Panc1 (cell line): ENCODE data around the gene OSBPL9. TPM values are rescaled to one million over a fixed set of nuclear protein-coding genes. Genes with fewer than 3 reads are reported as not detected.

Experiments
- ATAC-seq: fragments of 200-7000 bp; cut with Tn5 transposase; 2 replicates; pipeline ENCODE4 v1.9.1; 2020; ENCODE audit warnings: mild to moderate bottlenecking, moderate library complexity
- BruUV-seq: library from RNA; stranded (reverse); fragments of 400-500 nt; replicated peaks from 2 replicates; lab custom pipeline; 2021; lab: Mats Ljungman, UMichigan
- CTCF ChIA-PET: fragments of 300-600 bp; sonication (Branson Sonifier 250); formaldehyde crosslinking; loops from one replicate; lab custom pipeline; 2022; ENCODE audit warnings: antibody characterized with exemption; lab: Charles Lee
- POLR2A ChIA-PET: fragments of 300-600 bp; sonication (Branson Sonifier 250); formaldehyde crosslinking; loops from one replicate; lab custom pipeline; 2022; ENCODE audit warnings: antibody characterized with exemption; lab: Charles Lee
- DNase-seq: peaks from one replicate; pipeline ENCODE4 v3.0.0-alpha.2; 2010; ENCODE audit warnings: low read depth, low spot score
- H3K27ac ChIP-seq: 2 replicates; pipeline ENCODE4 v1.5.1; 2011; ENCODE audit warnings: mild to moderate bottlenecking, low read length, inconsistent platforms
- H3K27me3 ChIP-seq: fragments of 200-500 bp; sonication (Bioruptor generic); 2 replicates; pipeline ENCODE4 v1.6.0; 2014; ENCODE audit warnings: low read length, inconsistent platforms; ENCODE audit not compliant: control insufficient read depth, insufficient read depth
- H3K36me3 ChIP-seq: fragments of 200-500 bp; sonication (Bioruptor generic); 2 replicates; pipeline ENCODE4 v1.5.1; 2014; ENCODE audit warnings: inconsistent platforms, mild to moderate bottlenecking, low read length, moderate library complexity; ENCODE audit not compliant: control insufficient read depth, insufficient read depth
- H3K4me1 ChIP-seq: 2 replicates; pipeline ENCODE4 v1.5.1; 2011; ENCODE audit warnings: inconsistent platforms, mild to moderate bottlenecking, low read length, moderate library complexity; ENCODE audit not compliant: control insufficient read depth, insufficient read depth
- H3K4me3 ChIP-seq, 2 experiments: 2 replicates each; pipeline ENCODE4 v1.5.1; 2011 to 2012; ENCODE audit warnings: low read depth in 2 of 2, low read length in 2 of 2, mild to moderate bottlenecking in 2 of 2, inconsistent platforms in 1 of 2, moderate library complexity in 1 of 2
- H3K9me3 ChIP-seq: fragments of 200-500 bp; sonication (Bioruptor generic); 2 replicates; pipeline ENCODE4 v1.5.1; 2014; ENCODE audit warnings: low read depth, mild to moderate bottlenecking, inconsistent platforms, low read length, moderate library complexity; ENCODE audit not compliant: control insufficient read depth, insufficient read depth
- POLR2AphosphoS5 ChIP-seq: IDR thresholded peaks from 2 replicates; pipeline ENCODE4 v1.6.1; 2012; ENCODE audit warnings: mild to moderate bottlenecking, low read depth, low read length, moderate library complexity
- REST ChIP-seq, 2 experiments: IDR thresholded peaks; 2 replicates each; pipeline ENCODE4 v1.6.1; 2011 to 2012; ENCODE audit warnings: low read depth in 2 of 2, control low read depth in 1 of 2, low read length in 1 of 2, mild to moderate bottlenecking in 1 of 2, moderate library complexity in 1 of 2; ENCODE audit not compliant: insufficient read depth in 1 of 2
- SIN3A ChIP-seq: IDR thresholded peaks from 2 replicates; pipeline ENCODE4 v1.6.1; 2012; ENCODE audit warnings: low read depth, mild to moderate bottlenecking, low read length, moderate library complexity, borderline replicate concordance; ENCODE audit not compliant: insufficient read depth
- TCF7L2 ChIP-seq: IDR thresholded peaks from 2 replicates; pipeline ENCODE4 v1.6.1; 2011; ENCODE audit warnings: mild to moderate bottlenecking, low read depth, low read length, inconsistent platforms
- in situ Hi-C: cut with HindIII; loops from 2 replicates; pipeline ENCODE4 v1.10.0; 2016; ENCODE audit warnings: low sequenced_read_pairs, low pct_unique_long_range_greater_than_20kb
- intact Hi-C: fragments of 100-400 bp; cut with micrococcal nuclease; formaldehyde crosslinking; loops from one replicate; pipeline ENCODE4 v1.10.0; 2022; ENCODE audit not compliant: unreplicated experiment
- total RNA-seq: library from RNA; stranded (reverse); gene quantifications from one replicate; pipeline ENCODE4 v1.2.1, GENCODE V29; 2021; ENCODE audit not compliant: unreplicated experiment
- TF ChIP-seq, protein P1 (sequence below): fragments of 450-650 bp; IDR thresholded peaks from 2 replicates; pipeline ENCODE4 v1.5.1; 2017; ENCODE audit warnings: mild to moderate bottlenecking

OSBPL9 gene
- total RNA-seq, 1 experiment from 2014 or later = 85.5 TPM

DNA sequence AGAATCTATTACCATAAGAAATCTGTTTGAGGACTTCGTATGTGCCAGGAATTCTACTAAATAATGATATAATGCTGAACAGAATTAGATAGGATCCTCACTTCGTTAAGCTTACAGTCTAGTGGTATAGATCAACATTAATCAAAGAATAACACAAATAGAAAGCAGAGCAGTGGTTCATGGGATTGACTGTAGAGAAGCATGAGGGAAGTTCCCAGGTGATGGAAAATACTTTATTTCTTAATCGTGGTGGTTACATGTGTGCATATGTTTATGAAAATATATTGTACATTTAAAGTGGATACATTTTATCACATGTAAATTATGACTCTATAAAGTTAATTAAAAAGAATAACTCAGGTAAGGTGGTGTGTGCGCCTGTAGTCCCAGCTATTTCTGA is 110.5 kb downstream of the OSBPL9 start:
- TF ChIP-seq SIN3A (no peak), POLR2AphosphoS5 (no peak), REST (IDR thresholded peaks at IDR 0.05; ENCODE audit: insufficient read depth in 1 of 2, low read depth in 2 of 2, low read length in 1 of 2) (no peak), TCF7L2 (no peak)
- TF ChIP-seq, protein P1, sequence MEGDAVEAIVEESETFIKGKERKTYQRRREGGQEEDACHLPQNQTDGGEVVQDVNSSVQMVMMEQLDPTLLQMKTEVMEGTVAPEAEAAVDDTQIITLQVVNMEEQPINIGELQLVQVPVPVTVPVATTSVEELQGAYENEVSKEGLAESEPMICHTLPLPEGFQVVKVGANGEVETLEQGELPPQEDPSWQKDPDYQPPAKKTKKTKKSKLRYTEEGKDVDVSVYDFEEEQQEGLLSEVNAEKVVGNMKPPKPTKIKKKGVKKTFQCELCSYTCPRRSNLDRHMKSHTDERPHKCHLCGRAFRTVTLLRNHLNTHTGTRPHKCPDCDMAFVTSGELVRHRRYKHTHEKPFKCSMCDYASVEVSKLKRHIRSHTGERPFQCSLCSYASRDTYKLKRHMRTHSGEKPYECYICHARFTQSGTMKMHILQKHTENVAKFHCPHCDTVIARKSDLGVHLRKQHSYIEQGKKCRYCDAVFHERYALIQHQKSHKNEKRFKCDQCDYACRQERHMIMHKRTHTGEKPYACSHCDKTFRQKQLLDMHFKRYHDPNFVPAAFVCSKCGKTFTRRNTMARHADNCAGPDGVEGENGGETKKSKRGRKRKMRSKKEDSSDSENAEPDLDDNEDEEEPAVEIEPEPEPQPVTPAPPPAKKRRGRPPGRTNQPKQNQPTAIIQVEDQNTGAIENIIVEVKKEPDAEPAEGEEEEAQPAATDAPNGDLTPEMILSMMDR = no peak
- no peaks in the 10 kb centered on the region for H3K9me3 ChIP-seq
- intact Hi-C loops (no loop called here), in situ Hi-C loops (no loop called here)
- H3K27me3 ChIP-seq = no peaks in the 10 kb centered on the region
- peaks cover 20% of the 10 kb centered on the region for H3K4me1 ChIP-seq
- no peak overlapping the region for H3K4me3 ChIP-seq
- DNase-seq (no peak), ATAC-seq (no peak)
- no peak overlapping the region for H3K27ac ChIP-seq
- ChIA-PET POLR2A (no interaction called here), CTCF (interaction anchor here (0.6 kb wide), 1 partner anchor 71 kb away, joined by 11 read pairs; no protein-coding TSS in a partner anchor)
- no peaks in the 10 kb centered on the region; the same call in 1 of the 2 replicates for H3K36me3 ChIP-seq
- no TSS peak for BruUV-seq

DNA sequence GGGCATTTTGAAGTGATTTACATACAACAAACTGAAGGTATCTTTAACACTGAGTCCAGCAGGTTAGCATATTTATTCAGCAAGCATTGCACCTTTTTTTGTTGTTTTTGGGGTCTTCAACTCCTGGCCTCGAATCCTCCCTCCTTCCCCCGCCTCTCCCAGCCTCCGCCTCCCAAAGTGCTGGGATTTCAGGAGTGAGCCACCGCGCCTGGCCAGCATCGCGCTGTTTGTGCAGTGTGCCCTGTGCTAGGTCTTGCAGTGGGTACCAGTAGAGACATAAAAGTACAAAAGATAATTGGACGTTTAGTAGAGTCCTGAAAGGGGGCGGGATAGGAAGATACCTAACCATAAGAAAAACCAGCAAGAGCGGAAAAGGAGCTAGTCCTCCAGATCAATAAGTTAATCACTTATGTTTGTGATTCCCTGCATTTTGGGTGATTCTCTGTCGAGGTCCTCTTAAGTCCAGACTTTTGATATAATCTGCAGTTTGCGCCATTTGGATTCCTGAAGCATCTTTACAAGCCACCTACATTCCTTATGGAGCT is 111.8 kb downstream of the OSBPL9 start:
- Histone ChIP-seq H3K27ac (peak overlapping the region; percentile 92), H3K9me3 (no peaks in the 10 kb centered on the region), H3K4me1 (peaks cover 32% of the 10 kb centered on the region), H3K4me3 (peak overlapping the region; percentile 83 to 84), H3K36me3 (no peaks in the 10 kb centered on the region; the same call in 1 of the 2 replicates), H3K27me3 (no peaks in the 10 kb centered on the region)
- TF ChIP-seq, protein P1 = no peak
- TF ChIP-seq SIN3A (no peak), POLR2AphosphoS5 (no peak), REST (IDR thresholded peaks at IDR 0.05; ENCODE audit: insufficient read depth in 1 of 2, low read depth in 2 of 2, low read length in 1 of 2) (no peak), TCF7L2 (no peak)
- no TSS peak for BruUV-seq
- ChIA-PET CTCF (no interaction called here), POLR2A (interaction anchor here (0.8 kb wide), 1 partner anchor 41 kb away, joined by 6 read pairs; no protein-coding TSS in a partner anchor)
- ATAC-seq = no peak
- in situ Hi-C loops (no loop called here), intact Hi-C loops (no loop called here)
- DNase-seq = no peak
